Hippocampal formation (tissue), 2 donors: Measurements from ENCODE around the gene RHBDD2.
"Not testable (repeated sequence)": the region's sequence is repeated elsewhere in the genome, so short reads cannot be mapped to it uniquely, and the experiment has no call there.

Experiments used
- DNase-seq, 2 donors: peaks; one replicate each; lab custom pipeline; 2025; lab: John Stamatoyannopoulos, UW

The RHBDD2 gene

DNA sequence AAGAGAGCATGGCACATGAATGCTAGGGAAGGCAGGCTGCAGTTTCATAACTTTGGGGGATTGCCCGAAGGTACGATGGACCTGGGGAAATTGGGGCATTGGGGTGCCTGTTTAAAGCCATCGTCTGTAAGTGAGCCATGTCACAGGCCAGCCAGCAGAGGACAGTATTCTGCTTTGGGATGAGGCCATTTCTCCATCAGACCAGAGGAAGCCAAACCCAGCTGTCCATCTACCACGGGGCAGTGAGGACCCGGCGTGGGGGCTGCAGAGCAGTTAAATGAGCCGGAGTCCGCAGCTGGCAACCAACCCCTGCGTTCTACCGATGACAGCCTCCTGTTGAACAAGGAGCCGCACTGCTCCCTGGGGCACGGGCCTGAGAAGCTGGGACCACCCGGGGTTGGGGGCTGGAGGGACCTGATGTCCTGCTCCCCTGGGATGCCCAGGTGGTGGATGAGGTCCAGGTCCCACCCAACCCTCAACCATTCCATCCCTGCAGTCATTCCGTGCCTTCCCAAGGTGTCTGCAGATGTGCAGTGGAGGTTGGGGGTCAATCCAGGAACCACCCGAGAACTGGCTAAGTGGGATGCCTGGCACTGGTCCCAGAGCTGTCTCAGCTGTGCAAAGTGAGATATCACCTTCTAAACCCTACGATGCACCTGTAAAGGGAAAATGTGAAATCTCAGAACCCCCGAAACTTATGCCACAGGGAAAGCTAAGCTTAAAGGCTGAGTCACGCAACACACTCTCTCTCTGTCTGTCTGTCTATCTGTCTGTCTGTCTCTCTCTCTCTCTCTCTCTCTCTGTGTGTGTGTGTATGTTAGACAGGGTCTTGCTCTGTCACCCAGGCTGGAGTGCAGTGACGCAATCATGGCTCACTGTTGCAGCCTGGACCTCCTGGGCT, 12.1 kb upstream of the RHBDD2 start:
- DNase-seq = peak; percentile 47 to 65

DNA sequence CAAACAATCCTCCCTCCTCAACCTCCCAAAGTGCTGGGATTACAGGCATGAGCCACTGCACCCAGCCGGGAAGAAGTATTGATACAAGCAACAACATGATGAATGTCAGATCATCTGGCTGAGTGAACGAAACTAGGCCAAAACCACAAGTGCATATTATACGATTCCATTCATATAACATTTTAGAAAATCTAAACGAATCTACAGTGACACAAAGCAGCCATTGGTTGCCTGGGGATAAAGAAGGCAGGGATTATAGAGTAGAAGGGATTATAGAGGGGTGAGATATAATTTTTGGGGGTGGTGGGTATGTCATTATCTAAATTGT, 11.5 kb upstream of the RHBDD2 start:
- DNase-seq = no peak

DNA sequence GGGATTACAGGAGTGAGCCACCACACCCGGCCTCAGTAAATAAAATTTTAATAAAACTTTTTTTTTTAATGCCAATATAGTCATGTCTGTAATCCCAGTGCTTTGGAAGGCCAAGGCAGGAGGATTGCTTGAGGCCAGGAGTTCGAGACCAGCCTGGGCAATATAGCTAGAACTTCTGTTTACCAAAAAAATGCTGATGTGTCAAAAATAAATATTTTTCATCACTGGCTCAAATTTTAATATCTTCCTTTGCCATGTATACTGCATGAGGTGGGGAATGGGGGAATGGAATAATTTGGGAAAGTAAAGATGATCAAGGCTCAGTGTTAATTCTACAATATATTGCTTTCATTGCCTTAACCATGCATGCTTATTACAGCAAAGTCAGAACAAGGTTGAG, 10.7 kb upstream of the RHBDD2 start:
- no peak for DNase-seq

DNA sequence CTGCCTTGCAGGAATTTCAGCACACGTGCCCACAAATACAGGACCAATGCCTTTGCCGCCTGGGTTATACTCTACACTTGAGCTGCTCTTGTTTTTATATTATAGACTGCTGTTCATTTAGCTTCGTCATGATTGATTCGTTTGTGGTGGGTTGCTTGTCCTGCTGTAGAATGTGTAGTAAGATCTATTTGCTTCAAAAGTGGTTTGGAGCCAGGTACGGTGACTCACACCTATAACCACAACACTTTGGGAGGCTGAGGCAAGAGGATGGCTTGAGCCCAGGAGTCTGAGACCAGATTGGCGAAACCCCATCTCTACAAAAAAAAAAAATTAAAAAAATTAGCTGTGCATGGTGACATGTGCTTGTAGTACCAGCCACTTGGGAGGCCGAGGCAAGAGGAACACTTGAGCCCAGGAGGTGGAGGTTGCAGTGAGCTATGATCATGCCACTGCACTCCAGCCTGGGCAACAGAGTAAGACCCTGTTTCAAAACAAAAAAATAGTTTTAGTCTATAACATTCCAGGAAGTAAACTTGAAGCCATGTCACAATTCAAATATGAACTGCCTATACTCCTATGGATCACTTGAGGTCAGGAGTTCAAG, 9.0 kb upstream of the RHBDD2 start:
- DNase-seq = no peak

DNA sequence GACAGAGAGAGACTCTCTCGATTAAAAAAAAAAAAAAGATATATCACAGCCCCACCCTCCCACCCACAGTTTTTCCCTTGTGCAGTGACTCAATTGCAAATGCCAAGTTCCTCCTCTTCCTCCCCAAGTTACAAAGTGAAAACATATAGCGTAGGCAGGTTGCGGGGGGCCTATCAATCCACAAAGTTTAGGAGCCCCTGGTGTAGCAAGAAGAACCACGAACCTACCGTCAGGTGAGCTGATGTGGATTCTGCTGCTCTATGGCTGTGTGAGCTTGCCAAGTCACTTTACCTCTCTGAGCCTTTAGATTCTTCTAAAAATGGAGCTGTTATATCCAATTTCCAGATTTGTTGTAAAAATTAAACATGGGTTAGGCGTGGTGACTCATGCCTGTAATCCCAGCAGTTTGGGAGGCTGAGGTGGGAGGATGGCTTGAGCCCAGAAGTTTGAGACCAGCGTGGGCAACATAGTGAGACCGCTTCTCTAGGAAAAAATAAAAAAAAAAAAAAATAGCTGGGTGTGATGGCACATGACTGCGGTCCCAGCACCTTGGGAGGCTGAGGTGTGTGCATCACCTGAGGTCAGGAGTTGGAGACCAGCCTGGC, 8.2 kb upstream of the RHBDD2 start:
- DNase-seq = no peak

DNA sequence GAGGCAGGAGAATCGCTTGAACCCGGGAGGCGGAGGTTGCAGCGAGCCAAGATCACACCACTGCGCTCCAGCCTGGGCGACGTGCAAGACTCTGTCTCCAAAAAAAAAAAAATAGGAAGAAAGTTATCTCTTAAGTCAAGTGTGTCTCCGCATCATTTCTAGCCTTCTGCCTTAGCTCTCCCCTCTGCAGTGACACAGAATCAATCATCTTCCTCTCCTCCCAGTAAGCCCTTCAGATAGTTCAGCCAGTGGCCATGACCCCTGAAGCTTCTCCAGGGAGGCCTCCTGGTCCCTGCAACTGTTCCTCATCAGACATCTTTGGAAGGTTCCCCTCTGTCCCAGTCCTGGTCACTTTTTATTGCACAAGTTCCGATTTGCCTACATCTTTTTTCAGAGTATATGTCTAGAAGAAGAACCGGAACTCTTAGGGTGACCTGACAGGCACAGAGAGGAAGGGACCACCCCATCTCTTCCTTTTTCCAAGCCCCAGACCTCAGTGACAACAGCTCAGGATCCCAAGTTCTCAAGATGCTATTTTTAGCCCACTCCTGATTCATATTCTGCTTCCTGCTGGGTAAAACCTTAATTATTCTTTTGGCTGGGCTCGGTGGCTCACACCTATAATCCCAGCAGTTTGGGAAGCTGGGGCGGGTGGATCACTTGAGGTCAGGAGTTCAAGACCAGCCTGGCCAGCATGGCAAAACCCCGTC, 6.6 kb upstream of the RHBDD2 start:
- DNase-seq = no peak

DNA sequence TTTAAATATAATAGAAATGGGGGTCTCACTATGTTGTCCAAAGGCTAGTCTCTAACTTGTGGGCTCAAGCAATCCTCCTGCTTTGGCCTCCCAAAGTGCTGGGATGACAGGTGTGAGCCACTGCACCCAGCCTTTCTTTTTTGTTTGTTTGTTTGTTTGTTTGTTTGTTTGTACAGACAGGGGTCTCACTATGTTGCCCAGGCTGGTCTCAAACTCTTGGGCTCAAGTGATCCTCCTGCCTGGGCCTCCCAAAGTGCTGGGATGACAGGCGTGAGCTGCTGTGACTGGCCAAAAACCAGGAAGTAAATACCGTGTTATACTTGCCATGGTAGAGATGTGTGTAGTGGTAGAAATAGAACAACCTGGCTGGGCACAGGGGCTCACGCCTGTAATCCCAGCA, 4.7 kb upstream of the RHBDD2 start:
- not testable (repeated sequence) for DNase-seq

DNA sequence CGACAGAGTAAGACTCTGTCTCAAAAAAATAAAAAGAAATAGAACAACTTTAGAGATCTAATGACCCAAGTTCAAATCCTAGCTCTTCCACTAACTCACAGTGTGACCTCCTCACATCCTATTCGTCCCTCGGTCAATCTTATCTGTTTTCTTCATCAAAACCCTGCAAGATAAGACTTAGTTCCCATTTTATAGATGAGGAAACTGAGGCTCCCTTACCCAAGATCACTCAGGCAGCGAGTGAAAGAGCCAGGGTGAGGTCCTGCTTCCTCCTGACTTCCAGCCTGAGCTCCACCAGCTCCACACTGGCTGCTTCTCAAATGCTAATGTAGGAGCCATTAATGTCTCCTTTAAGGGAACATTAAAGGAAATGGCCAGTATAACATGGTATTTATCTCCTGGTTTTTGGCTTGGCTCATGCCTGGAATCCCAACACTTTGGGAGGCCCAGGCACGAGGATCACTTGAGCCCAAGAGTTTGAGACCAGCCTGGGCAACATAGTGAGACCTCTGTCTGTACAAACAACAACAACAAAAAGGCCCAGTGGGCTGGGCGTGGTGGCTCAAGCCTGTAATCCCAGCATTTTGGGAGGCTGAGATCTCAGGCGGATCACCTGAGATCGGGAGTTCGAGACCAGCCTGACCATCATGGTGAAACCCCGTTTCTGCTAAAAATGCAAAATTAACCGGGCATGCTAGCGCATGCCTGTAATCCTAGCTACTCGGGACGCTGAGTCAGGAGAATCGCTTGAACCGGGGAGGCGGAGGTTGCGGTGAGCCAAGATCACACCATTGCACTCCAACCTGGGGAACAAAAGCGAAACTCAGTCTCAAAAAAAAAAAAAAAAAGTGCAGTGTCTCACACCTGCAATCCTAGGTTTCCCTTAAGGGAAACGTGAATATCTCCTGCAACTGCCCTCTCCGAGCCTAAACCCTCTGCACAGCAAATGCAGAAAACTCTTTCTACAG, 3.4 kb upstream of the RHBDD2 start:
- DNase-seq = no peak

DNA sequence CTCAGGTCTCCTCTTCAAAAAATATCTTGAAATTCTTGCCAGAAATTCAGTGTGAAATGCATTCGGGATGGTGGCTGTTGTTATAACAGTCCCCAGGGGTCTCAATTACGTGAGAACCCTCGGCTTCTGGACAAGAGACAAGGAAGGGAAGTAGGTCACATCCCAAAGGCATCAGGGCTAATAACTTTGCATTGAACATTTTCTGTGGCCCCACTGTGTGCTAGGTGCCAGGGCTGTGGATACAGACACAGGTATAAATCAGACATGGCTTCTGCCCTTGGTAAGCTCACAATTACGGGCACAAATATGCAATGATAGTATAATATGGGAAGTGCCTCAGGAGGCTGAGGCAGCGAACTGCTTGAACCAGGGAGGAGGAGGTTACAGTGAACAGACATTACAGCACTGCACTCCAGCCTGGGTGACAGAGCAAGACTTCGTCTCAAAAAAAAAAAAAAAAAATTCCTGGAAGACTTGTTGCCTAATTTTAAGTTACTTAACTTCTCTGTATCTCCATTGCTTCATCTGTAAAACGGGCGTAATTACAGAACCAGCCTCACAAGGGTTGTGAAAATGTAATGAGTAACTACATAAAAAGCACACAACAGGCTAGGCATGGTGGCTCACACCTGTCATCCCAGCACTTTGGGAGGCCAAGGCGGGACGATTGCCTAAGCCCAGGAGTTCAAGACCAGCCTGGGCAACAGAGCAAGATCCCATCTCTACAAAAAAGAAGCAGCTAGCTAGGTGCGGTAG, 2.5 kb upstream of the RHBDD2 start:
- no peak for DNase-seq

DNA sequence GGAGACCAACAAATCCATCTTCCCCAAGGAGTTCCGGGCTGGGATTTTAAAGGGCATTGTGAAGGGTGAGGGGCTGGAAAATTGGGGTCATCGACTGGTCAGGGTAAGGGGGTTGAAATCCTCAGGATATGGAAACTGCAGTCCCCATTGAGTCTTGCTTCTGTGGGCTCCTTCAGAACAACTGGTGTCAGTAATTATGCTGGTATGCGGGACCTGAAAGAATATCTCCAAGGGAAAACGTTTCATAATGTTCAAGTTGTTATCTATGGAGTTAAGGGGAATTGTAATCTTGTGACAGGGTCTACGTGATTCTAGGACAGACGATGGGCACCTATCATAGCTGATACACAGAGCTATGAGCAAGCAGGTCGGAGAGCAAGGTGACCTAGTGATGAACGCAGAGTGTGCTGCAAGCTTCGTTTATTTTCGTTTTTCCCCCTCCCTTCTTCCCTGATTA, 494 bp upstream of the RHBDD2 start:
- no peak for DNase-seq

DNA sequence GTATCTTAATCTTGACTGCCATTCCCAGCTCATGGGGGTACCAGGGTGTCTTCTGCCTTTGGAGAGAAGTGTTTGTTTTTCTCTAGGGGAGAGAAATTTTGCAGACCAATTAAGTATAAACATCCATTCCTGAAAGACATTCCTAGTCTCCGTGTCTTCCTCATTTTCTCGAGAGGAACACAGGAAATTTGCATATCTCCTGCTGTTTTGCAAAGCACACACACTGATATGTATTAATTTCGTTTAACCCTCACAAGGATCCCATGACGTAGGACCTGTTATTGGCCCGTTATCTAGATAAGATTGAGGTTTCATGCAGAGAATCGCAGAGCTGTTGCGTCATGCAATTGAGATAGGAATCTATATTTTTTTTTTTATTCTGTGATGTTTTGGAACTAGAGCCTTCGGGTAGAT, 944 bp downstream of the RHBDD2 start:
- no peak for DNase-seq

DNA sequence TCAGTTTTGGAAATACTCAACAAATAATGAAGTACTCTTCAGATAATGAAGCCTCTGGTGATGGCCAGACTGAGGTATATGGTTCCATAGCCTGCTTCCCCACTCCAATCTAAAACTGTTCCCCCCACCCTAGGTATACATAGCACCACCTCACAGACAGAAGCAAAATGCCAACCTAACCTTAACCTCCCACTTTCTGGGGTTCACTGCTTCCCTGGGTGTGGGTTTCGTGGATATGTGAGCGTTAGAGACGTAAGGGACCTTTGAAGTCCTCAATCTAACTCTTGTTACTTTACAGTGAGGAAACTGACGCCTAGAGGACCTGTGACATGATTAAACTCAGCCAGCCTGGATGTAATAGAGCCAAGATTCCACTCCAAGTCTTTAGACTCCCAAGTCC, 1.4 kb downstream of the RHBDD2 start:
- no peak for DNase-seq

DNA sequence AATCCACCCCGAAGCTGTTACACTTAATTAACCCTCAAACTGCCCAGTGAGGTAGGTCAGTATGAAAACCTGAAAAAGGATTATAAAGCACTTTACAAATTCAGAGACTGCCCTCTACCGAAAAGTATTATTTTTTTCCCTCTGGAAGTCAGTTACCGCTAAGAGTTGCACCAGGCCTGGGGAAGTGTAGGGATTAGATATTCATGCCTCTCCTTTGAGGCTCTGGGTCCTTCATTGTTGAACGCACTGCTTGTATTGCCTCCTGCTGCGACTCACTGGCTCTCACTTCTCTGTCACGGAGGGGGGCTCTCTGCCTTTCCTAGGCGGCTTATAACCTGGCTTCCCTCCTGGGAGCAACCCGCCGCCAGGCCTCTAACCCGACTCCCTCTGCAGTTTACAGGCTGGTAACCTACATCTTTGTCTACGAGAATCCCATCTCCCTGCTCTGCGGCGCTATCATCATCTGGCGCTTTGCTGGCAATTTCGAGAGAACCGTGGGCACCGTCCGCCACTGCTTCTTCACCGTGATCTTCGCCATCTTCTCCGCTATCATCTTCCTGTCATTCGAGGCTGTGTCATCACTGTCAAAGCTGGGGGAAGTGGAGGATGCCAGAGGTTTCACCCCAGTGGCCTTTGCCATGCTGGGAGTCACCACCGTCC, 2.7 kb downstream of the RHBDD2 start:
- no peak for DNase-seq

DNA sequence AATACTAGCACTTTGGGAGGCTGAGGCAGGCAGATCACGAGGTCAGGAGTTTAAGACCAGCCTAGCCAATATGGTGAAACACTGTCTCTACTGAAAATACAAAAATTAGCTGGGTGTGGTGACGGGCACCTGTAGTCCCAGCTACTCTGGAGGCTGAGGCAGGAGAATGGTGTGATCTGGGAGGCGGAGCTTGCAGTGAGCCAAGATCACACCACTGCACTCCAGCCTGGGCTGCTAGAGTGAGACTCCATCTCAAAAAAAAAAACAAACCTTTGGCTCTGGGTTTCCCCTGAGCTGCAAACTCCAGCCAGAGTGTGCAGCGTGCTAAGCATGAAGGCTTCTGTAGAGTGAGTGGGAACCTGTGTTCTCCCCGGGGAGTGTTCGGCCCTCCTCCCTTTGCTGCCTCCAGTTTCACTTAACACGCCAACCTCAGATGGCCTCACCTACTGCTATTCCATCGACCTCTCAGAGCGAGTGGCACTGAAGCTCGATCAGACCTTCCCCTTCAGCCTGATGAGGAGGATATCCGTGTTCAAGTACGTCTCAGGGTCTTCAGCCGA, 4.5 kb downstream of the RHBDD2 start:
- not testable (repeated sequence) for DNase-seq

DNA sequence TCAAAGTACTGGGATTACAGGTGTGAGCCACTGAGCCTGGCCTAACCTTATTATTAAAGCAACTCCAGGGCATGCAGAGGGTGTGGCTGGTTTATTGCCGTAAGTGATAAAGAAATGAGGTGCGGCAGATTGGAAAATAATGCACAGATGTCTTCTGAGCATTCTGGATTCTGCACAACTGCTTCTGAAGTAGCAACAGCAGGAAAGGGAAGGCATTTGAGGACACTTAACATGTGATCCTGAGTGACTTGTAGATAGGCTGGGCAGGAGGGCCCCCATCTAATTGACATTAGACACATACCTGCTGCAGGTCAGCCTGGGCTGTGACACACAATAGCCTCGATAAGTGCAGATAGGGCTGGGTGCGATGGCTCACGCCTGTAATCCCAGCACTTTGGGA, 5.6 kb downstream of the RHBDD2 start:
- DNase-seq = no peak

DNA sequence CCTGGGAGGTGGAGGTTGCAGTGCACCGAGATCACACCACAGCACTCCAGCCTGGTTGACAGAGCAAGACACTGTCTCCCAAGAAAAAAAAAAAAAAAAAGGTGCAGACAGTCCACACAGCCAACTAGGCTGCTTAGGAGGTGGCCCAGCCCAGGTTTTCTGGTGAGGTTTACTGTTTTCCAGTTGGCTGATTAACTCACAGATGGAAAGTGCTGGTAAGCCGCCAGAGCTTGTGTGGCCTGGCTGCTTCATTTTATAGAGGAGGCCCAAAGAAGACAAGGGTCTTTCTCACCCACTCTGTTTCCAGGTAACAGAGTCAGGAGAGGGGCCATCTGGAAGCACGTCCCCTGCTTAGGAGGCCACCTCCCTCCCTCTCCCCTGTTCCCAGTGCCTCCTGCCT, 6.2 kb downstream of the RHBDD2 start:
- DNase-seq = no peak

DNA sequence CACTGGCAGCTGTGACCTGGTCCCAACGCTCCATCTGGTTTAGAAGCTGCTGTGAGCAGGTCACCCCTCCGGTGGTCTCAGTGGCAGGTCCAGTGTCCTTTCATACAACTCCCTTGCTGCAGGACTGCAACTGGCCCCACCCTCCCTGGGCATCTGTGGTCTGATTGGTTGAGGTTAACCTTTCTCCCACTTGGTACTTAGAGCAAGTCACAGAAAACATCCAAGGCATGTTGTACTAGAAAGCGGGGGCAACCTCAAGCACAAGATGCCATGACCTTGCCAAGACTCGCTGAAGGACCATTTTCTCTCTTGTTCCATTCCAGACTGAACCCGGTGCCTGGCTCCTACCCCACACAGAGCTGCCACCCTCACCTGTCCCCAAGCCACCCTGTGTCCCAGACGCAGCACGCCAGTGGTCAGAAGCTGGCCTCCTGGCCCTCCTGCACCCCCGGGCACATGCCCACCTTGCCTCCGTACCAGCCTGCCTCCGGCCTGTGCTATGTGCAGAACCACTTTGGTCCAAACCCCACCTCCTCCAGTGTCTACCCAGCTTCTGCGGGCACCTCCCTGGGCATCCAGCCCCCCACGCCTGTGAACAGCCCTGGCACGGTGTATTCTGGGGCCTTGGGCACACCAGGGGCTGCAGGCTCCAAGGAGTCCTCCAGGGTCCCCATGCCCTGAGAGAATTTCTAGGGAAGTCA, 9.0 kb downstream of the RHBDD2 start:
- no peak for DNase-seq

DNA sequence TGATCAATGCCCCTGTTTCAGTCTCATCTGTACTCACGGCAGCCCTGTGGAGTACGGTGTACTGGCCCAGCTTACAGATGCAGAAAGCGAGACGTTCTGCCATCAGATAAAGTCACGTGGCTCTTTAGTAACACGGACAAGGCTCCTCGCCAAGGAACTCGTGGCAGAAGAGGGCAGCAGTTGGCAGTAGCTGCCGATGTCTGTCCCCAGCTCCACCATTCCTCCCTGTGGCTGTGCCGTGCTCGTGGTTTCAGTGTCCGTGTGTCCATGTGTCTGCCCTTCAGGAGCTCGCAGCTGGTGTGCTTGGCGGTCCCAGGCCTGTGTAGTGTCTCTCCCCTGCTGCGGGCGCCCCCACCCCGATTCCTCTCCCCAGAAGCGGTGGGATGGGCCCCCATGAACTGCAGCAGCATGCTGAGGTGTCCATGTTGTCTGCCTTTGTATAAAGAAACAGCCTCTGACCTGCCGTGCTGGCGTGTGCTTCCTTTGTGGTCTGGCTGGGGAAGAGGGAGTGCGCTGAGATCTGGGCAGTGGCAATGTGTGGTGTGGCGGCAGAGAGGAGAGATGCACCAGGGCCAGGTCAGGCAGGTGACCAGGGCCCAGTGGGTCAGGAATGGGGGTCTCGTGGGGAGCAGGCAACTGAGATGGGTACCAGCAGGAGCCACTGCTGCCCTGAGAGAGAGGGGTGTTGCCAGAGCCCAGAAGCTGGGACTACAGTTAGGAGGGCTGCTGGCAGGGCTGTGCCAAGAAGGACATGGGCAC, 9.8 kb downstream of the RHBDD2 start:
- peak; percentile 68 to 72 for DNase-seq
